HepG2 (cell line): ENCODE data around the gene SLIT1.

Source experiments
- HMGXB4 ChIP-seq, 2 experiments: sonication (generic) in 1 of 2; formaldehyde crosslinking in 1 of 2; IDR thresholded peaks; 2 replicates each; pipeline versions ENCODE4 v1.4.0 to v1.6.1; 2018 to 2020; ENCODE audit warnings: missing genetic modification reagents in 2 of 2, borderline replicate concordance in 1 of 2, low read depth in 1 of 2, mild to moderate bottlenecking in 1 of 2, missing biosample characterization in 1 of 2
- NFE2L2 ChIP-seq: fragments of 150-350 bp; IDR thresholded peaks from 2 replicates; pipeline ENCODE4 v1.6.1; 2014; ENCODE audit warnings: low read length
- ZNF281 ChIP-seq: sonication (generic); formaldehyde crosslinking; IDR thresholded peaks from 2 replicates; pipeline ENCODE4 v1.4.0; 2020; ENCODE audit warnings: missing genetic modification reagents, borderline replicate concordance

GRCh38 chr10:96958071-96958470, 227.7 kb downstream of the SLIT1 start:
- TF ChIP-seq NFE2L2 (no peak), HMGXB4 (CRISPR knock-in tag; IDR thresholded peaks at IDR 0.05; ENCODE audit: borderline replicate concordance in 1 of 2, low read depth in 1 of 2) (no peak), ZNF281 (CRISPR knock-in tag) (no peak)
